K562 (cell line): ENCODE results near the gene ABAT. TPM values are rescaled to one million over a fixed set of nuclear protein-coding genes. Genes with fewer than 3 reads are reported as not detected.

Experiments
- ATAC-seq: fragments of 200-7000 bp; cut with Tn5 transposase; 3 replicates; pipeline ENCODE4 v1.9.1; 2020; ENCODE audit warnings: moderate library complexity
- BruUV-seq: library from RNA; stranded (reverse); fragments of 400-500 nt; replicated peaks from 2 replicates; lab custom pipeline; 2021; lab: Mats Ljungman, UMichigan
- CTCF ChIA-PET: fragments of 300-600 bp; formaldehyde crosslinking; extraction: SDS; loops from one replicate; lab custom pipeline; 2021; ENCODE audit warnings: low intra/inter-chr PET ratio; lab: Yijun Ruan, JAX
- POLR2A ChIA-PET: fragments of 300-600, 350-650 bp; sonication (Branson Sonifier 250); formaldehyde crosslinking; extraction: SDS; loops from one replicate; lab custom pipeline; 2021; ENCODE audit warnings: antibody characterized with exemption, inconsistent platforms; lab: Yijun Ruan, JAX
- DNase-seq, 4 experiments: peaks; one replicate each; pipeline versions ENCODE4 v3.0.0 to v3.0.0-alpha.2; 2011 to 2018; ENCODE audit warnings: low spot score in 3 of 4, mixed read lengths in 3 of 4; ENCODE audit errors: extremely low read depth in 1 of 4
- FAIRE-seq: peaks from 2 replicates; lab custom pipeline; 2011; peaks lifted over from hg19 to GRCh38; lab: Jason Lieb, UNC
- H2AFZ ChIP-seq: 2 replicates; pipeline ENCODE4 v1.6.0; 2011; ENCODE audit warnings: low read depth, low read length, control low read depth, inconsistent platforms
- H3K27ac ChIP-seq: fragments of 200-600 bp; 3 replicates; pipeline ENCODE4 v1.8.0; 2011; ENCODE audit warnings: low read depth, mild to moderate bottlenecking, control low read depth, inconsistent platforms, low read length, moderate library complexity, mixed read lengths; ENCODE audit errors: extremely low read depth
- H3K27me3 ChIP-seq, 2 experiments: fragments of 300-600 bp in 1 of 2; 2 replicates in 1 of 2; 3 replicates in 1 of 2; pipeline versions ENCODE4 v1.6.0 to v1.8.0; 2011; ENCODE audit warnings: inconsistent platforms in 2 of 2, low read length in 2 of 2, mild to moderate bottlenecking in 1 of 2, mixed read lengths in 1 of 2, moderate library complexity in 1 of 2; ENCODE audit not compliant: control insufficient read depth in 2 of 2, insufficient read depth in 2 of 2
- H3K36me3 ChIP-seq: fragments of 300-600 bp; 3 replicates; pipeline ENCODE4 v1.8.0; 2011; ENCODE audit warnings: mild to moderate bottlenecking, low read length, inconsistent platforms; ENCODE audit not compliant: control insufficient read depth, insufficient read depth
- H3K4me1 ChIP-seq, 2 experiments: fragments of 200-600 bp in 1 of 2; replicated peaks in 1 of 2; 2 replicates in 1 of 2; 3 replicates in 1 of 2; pipeline versions ENCODE4 v1.5.1 to v1.8.0; 2011; ENCODE audit warnings: inconsistent platforms in 2 of 2, low read length in 2 of 2, mild to moderate bottlenecking in 1 of 2, mixed read lengths in 1 of 2, moderate library complexity in 1 of 2; ENCODE audit not compliant: control insufficient read depth in 2 of 2, insufficient read depth in 2 of 2
- H3K4me2 ChIP-seq: 2 replicates; pipeline ENCODE4 v1.6.1; 2011; ENCODE audit warnings: low read length, control low read depth, inconsistent platforms, mixed read lengths; ENCODE audit not compliant: insufficient read depth
- H3K4me3 ChIP-seq: fragments of 200-600 bp; sonication (generic), shearing (Covaris generic); 2 replicates; pipeline ENCODE4 v1.5.1; 2016; ENCODE audit warnings: control low read depth, inconsistent platforms
- H3K79me2 ChIP-seq: fragments of 200-600 bp; 3 replicates; pipeline ENCODE4 v1.8.0; 2011; ENCODE audit warnings: low read length, inconsistent platforms; ENCODE audit not compliant: control insufficient read depth, insufficient read depth
- H3K9ac ChIP-seq, 2 experiments: 2 replicates each; pipeline versions ENCODE4 v1.6.0 to v1.6.1; 2011; ENCODE audit warnings: low read depth in 2 of 2, low read length in 2 of 2, control low read depth in 1 of 2, inconsistent platforms in 1 of 2, mild to moderate bottlenecking in 1 of 2, mixed read lengths in 1 of 2; ENCODE audit not compliant: insufficient read depth in 1 of 2
- H3K9me1 ChIP-seq: one replicate; pipeline ENCODE4 v1.6.0; 2011; ENCODE audit warnings: inconsistent platforms, mild to moderate bottlenecking, low read length, moderate library complexity; ENCODE audit not compliant: control insufficient read depth, insufficient read depth
- H3K9me3 ChIP-seq: replicated peaks from 2 replicates; pipeline ENCODE4 v1.5.1; 2011; ENCODE audit warnings: low read depth, low read length, inconsistent platforms; ENCODE audit not compliant: control insufficient read depth, insufficient read depth
- H4K20me1 ChIP-seq: replicated peaks from 2 replicates; pipeline ENCODE4 v1.6.1; 2011; ENCODE audit warnings: low read length, inconsistent platforms, mixed read lengths; ENCODE audit not compliant: control insufficient read depth, insufficient read depth
- ATF1 ChIP-seq, 2 experiments: fragments of 450-650 bp in 1 of 2; IDR thresholded peaks; 2 replicates each; pipeline ENCODE4 v1.6.1; 2016; ENCODE audit warnings: missing compliant biosample characterization in 1 of 2, missing genetic modification characterization in 1 of 2
- CREBBP ChIP-seq: IDR thresholded peaks from one replicate; pipeline ENCODE4 v1.6.1; 2012; ENCODE audit warnings: low read depth, mild to moderate bottlenecking, control low read depth, inconsistent platforms, low read length
- EWSR1 ChIP-seq: fragments of 450-650 bp; IDR thresholded peaks from 2 replicates; pipeline ENCODE4 v1.6.1; 2018; ENCODE audit warnings: borderline replicate concordance, mild to moderate bottlenecking, low read depth, moderate library complexity; ENCODE audit not compliant: partially characterized antibody
- HNRNPL ChIP-seq: fragments of 200-400 bp; formaldehyde crosslinking; IDR thresholded peaks from 2 replicates; pipeline ENCODE4 v1.6.1; 2017; ENCODE audit warnings: low read depth, mild to moderate bottlenecking, low read length
- HOXB6 ChIP-seq: fragments of 250-450 bp; sonication (Bioruptor Pico); IDR thresholded peaks from 2 replicates; pipeline ENCODE4 v1.5.1; 2022; ENCODE audit warnings: mild to moderate bottlenecking, borderline replicate concordance
- NR3C1 ChIP-seq: sonication (generic); formaldehyde crosslinking; IDR thresholded peaks from 2 replicates; pipeline ENCODE4 v1.8.1; 2022; ENCODE audit warnings: missing genetic modification reagents
- NUFIP1 ChIP-seq: fragments of 450-650 bp; IDR thresholded peaks from 2 replicates; pipeline ENCODE4 v1.6.1; 2018; ENCODE audit not compliant: partially characterized antibody
- RAD51 ChIP-seq: fragments of 450-650 bp; IDR thresholded peaks from 2 replicates; pipeline ENCODE4 v1.7.1; 2016; ENCODE audit warnings: low read depth, mild to moderate bottlenecking, borderline replicate concordance
- RBBP5 ChIP-seq: fragments of 200-600 bp; sonication (generic); IDR thresholded peaks from 2 replicates; pipeline ENCODE4 v1.6.1; 2012; ENCODE audit warnings: borderline replicate concordance, mild to moderate bottlenecking, low read length, control low read depth, inconsistent platforms; ENCODE audit not compliant: insufficient read depth, poor library complexity, severe bottlenecking
- TCF7L2 ChIP-seq: fragments of 150-350 bp; IDR thresholded peaks from 2 replicates; pipeline ENCODE4 v1.6.1; 2016; ENCODE audit warnings: low read depth, mild to moderate bottlenecking, low read length, moderate library complexity
- ZBTB7A ChIP-seq: IDR thresholded peaks from 2 replicates; pipeline ENCODE4 v1.6.1; 2011; ENCODE audit warnings: low read depth, mild to moderate bottlenecking, low read length, moderate library complexity, borderline replicate concordance; ENCODE audit not compliant: control insufficient read depth
- ZKSCAN8 ChIP-seq: fragments of 200-800 bp; sonication (Bioruptor generic); IDR thresholded peaks from 2 replicates; pipeline ENCODE4 v1.6.1; 2016; ENCODE audit warnings: missing genetic modification characterization, missing compliant biosample characterization
- ZNF274 ChIP-seq: IDR thresholded peaks from 2 replicates; pipeline ENCODE4 v1.6.1; 2011; ENCODE audit warnings: low read depth, mild to moderate bottlenecking, low read length, moderate library complexity, borderline replicate concordance
- ZNF766 ChIP-seq: fragments of 200-800 bp; sonication (Bioruptor generic); conservative IDR thresholded peaks from 2 replicates; pipeline ENCODE4 v1.6.1; 2016; ENCODE audit warnings: missing genetic modification characterization, missing compliant biosample characterization
- WGBS: fragments of 100-300 bp; shearing (Covaris generic); methylation state at CpG from one replicate; pipeline ENCODE4 v1.1.6; 2016; ENCODE audit warnings: low coverage, mixed read lengths; ENCODE audit not compliant: insufficient coverage; ENCODE audit errors: missing lambda C conversion rate; 5-methylcytosine and 5-hydroxymethylcytosine counted together
- in situ Hi-C: fragments of 300-500 bp; cut with MboI; formaldehyde crosslinking; loops from 4 replicates; pipeline ENCODE4 v1.15.0; 2018; ENCODE audit warnings: inconsistent platforms, mixed read lengths
- intact Hi-C: fragments of 100-400 bp; cut with micrococcal nuclease; formaldehyde crosslinking; loops from 2 replicates; pipeline ENCODE4 v1.14.2; 2022
- polyA plus RNA-seq, 8 experiments: library from polyadenylated mRNA; depleted of rRNA in 4 of 8; stranded (reverse) in 5 of 8; unstranded in 3 of 8; fragments of >200 nt; fragmentation: Nextera tagmentation in 2 of 8; fragmentation: Illumina TruSeq in 1 of 8; extraction: Ambion mirVana in 2 of 8; extraction: Trizol in 1 of 8; gene quantifications; 2 replicates each; pipeline versions ENCODE4 v1.2.1 to v1.2.3, GENCODE V29; 2011 to 2014; ENCODE audit warnings: inconsistent platforms in 1 of 8, missing spikeins in 1 of 8
- total RNA-seq, 7 experiments: library from RNA; depleted of rRNA in 6 of 7; stranded (reverse); fragments of >200 nt in 6 of 7; fragmentation: Illumina TruSeq in 2 of 7; extraction: Trizol in 2 of 7; gene quantifications; 2 replicates each; pipeline versions ENCODE4 v1.2.1 to v1.2.3, GENCODE V29; 2011 to 2021; ENCODE audit warnings: low replicate concordance in 1 of 7
- TF ChIP-seq, protein P1 (sequence below), 2 experiments: IDR thresholded peaks; 2 replicates each; pipeline ENCODE4 v1.6.1; 2012; ENCODE audit warnings: improper control_type of control experiment in 2 of 2, low read depth in 2 of 2, low read length in 2 of 2, borderline replicate concordance in 1 of 2
- TF ChIP-seq, protein P2 (sequence below): fragments of 450-650 bp; formaldehyde crosslinking; IDR thresholded peaks from 2 replicates; pipeline ENCODE4 v1.4.0; 2020; ENCODE audit warnings: mild to moderate bottlenecking, moderate library complexity
- TF ChIP-seq, protein P3 (sequence below): fragments of 450-650 bp; IDR thresholded peaks from 2 replicates; pipeline ENCODE4 v1.6.1; 2017; ENCODE audit warnings: mild to moderate bottlenecking, moderate library complexity

The ABAT gene
- total and polyA plus RNA-seq, 9 of the 15 experiments (the other 6 are each of a cell fraction or from before 2014, with no cell fraction given) = 0.01 to 0.49 (median 0.10) TPM

DNA sequence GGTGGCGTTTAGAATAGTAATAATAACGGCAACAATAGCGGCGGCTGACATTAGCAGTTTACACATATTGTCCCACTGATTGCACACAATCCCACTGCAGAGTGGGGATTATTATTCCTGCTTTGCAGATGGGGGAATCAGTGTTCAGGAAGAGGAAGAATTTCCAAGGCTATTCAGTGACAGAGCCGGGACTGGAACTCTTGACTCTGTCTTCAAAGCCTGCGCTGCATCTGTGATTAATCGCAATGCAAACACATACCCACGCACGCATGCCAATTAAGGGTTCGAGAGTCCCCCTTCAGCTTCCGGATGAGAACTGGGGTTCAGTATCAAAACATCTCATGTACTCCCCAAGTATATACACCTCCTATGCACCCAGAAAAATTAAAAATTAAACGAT lies 93.9 kb downstream of the ABAT start:
- in situ Hi-C loops = no loop called here
- no TSS peak for BruUV-seq
- H3K9ac ChIP-seq = no peak overlapping the region
- whole genome bisulfite sequencing = 17% methylated on average over 12 of the region's 12 CpGs
- DNase-seq (no peak), FAIRE-seq (no peak), ATAC-seq (no peak)
- no peaks in the 10 kb centered on the region for H3K79me2 ChIP-seq
- peaks cover 10% of the 10 kb centered on the region for H4K20me1 ChIP-seq
- H3K9me3 ChIP-seq = no peaks in the 10 kb centered on the region
- peaks cover 46 to 70% of the 10 kb centered on the region in 2 experiments for H3K27me3 ChIP-seq
- ChIA-PET POLR2A (no interaction called here), CTCF (no interaction called here)
- intact Hi-C loops = no loop called here
- no peak overlapping the region for H3K27ac ChIP-seq
- H3K4me1 ChIP-seq = no peaks in the 10 kb centered on the region
- H3K9me1 ChIP-seq = no peaks in the 10 kb centered on the region
- no peaks in the 10 kb centered on the region for H3K36me3 ChIP-seq
- H2AFZ ChIP-seq = no peak overlapping the region
- no peak overlapping the region for H3K4me2 ChIP-seq
- no peak overlapping the region for H3K4me3 ChIP-seq
- no peak for TF ChIP-seq EWSR1
- TF ChIP-seq ZNF274 = no peak
- TF ChIP-seq, protein P1, sequence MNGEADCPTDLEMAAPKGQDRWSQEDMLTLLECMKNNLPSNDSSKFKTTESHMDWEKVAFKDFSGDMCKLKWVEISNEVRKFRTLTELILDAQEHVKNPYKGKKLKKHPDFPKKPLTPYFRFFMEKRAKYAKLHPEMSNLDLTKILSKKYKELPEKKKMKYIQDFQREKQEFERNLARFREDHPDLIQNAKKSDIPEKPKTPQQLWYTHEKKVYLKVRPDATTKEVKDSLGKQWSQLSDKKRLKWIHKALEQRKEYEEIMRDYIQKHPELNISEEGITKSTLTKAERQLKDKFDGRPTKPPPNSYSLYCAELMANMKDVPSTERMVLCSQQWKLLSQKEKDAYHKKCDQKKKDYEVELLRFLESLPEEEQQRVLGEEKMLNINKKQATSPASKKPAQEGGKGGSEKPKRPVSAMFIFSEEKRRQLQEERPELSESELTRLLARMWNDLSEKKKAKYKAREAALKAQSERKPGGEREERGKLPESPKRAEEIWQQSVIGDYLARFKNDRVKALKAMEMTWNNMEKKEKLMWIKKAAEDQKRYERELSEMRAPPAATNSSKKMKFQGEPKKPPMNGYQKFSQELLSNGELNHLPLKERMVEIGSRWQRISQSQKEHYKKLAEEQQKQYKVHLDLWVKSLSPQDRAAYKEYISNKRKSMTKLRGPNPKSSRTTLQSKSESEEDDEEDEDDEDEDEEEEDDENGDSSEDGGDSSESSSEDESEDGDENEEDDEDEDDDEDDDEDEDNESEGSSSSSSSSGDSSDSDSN (IDR thresholded peaks at IDR 0.05; ENCODE audit: borderline replicate concordance in 1 of 2, low read depth in 2 of 2, low read length in 2 of 2) = no peak
- no peak for TF ChIP-seq NR3C1 (CRISPR knock-in tag)
- TF ChIP-seq CREBBP = no peak
- no peak for TF ChIP-seq RBBP5
- no peak for TF ChIP-seq ZKSCAN8 (CRISPR knock-in tag)
- no peak for TF ChIP-seq ZBTB7A
- TF ChIP-seq, protein P2, sequence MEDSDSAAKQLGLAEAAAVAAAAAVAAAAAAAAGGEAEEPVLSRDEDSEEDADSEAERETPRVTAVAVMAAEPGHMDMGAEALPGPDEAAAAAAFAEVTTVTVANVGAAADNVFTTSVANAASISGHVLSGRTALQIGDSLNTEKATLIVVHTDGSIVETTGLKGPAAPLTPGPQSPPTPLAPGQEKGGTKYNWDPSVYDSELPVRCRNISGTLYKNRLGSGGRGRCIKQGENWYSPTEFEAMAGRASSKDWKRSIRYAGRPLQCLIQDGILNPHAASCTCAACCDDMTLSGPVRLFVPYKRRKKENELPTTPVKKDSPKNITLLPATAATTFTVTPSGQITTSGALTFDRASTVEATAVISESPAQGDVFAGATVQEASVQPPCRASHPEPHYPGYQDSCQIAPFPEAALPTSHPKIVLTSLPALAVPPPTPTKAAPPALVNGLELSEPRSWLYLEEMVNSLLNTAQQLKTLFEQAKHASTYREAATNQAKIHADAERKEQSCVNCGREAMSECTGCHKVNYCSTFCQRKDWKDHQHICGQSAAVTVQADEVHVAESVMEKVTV = no peak
- no peak for TF ChIP-seq NUFIP1
- TF ChIP-seq HOXB6 (CRISPR knock-in tag) = no peak
- TF ChIP-seq HNRNPL = no peak
- TF ChIP-seq, protein P3, sequence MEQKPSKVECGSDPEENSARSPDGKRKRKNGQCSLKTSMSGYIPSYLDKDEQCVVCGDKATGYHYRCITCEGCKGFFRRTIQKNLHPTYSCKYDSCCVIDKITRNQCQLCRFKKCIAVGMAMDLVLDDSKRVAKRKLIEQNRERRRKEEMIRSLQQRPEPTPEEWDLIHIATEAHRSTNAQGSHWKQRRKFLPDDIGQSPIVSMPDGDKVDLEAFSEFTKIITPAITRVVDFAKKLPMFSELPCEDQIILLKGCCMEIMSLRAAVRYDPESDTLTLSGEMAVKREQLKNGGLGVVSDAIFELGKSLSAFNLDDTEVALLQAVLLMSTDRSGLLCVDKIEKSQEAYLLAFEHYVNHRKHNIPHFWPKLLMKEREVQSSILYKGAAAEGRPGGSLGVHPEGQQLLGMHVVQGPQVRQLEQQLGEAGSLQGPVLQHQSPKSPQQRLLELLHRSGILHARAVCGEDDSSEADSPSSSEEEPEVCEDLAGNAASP = no peak
- TF ChIP-seq ATF1 (CRISPR knock-in tag; IDR thresholded peaks at IDR 0.05) = no peak
- TF ChIP-seq ATF1 (tag; IDR thresholded peaks at IDR 0.05) = no peak
- no peak for TF ChIP-seq TCF7L2
- TF ChIP-seq ZNF766 (CRISPR knock-in tag) = no peak
- TF ChIP-seq RAD51 = no peak
